Endodermal cell (in vitro differentiated cells): ENCODE results near the gene HHIPL2. TPM values are rescaled to one million over a fixed set of nuclear protein-coding genes. Genes with fewer than 3 reads are reported as not detected.
"Not testable (repeated sequence)": the region's sequence is repeated elsewhere in the genome, so short reads cannot be mapped to it uniquely, and the experiment has no call there.

Experiments
- DNase-seq: peaks from one replicate; pipeline ENCODE4 v3.0.0-alpha.2; 2017
- H3K27ac ChIP-seq: 2 replicates; pipeline ENCODE4 v1.5.1; 2013; ENCODE audit warnings: mild to moderate bottlenecking, low read depth, low read length, moderate library complexity
- H3K27me3 ChIP-seq: 2 replicates; pipeline ENCODE4 v1.6.1; 2013; ENCODE audit warnings: mild to moderate bottlenecking, low read length, moderate library complexity; ENCODE audit not compliant: insufficient read depth, control insufficient read depth, poor library complexity, severe bottlenecking
- H3K36me3 ChIP-seq: 2 replicates; pipeline ENCODE4 v1.7.0; 2013; ENCODE audit warnings: mild to moderate bottlenecking, low read length, moderate library complexity; ENCODE audit not compliant: control insufficient read depth, insufficient read depth
- H3K4me1 ChIP-seq: one replicate; pipeline ENCODE4 v1.7.0; 2013; ENCODE audit warnings: low read length; ENCODE audit not compliant: control insufficient read depth, insufficient read depth
- H3K4me3 ChIP-seq: 2 replicates; pipeline ENCODE4 v1.5.1; 2013; ENCODE audit warnings: mild to moderate bottlenecking, low read length, moderate library complexity
- H3K9ac ChIP-seq: 2 replicates; pipeline ENCODE4 v1.6.1; 2013; ENCODE audit warnings: mild to moderate bottlenecking, low read length, moderate library complexity; ENCODE audit not compliant: poor library complexity, severe bottlenecking; ENCODE audit errors: extremely low read depth
- H3K9me3 ChIP-seq: 2 replicates; pipeline ENCODE4 v1.6.1; 2013; ENCODE audit warnings: mild to moderate bottlenecking, low read length, moderate library complexity; ENCODE audit not compliant: control insufficient read depth
- H3K27ac Mint-ChIP-seq: 2 replicates; pipeline ENCODE4 v1.8.0; 2020; ENCODE audit warnings: mixed read lengths
- H3K27me3 Mint-ChIP-seq: 2 replicates; pipeline ENCODE4 v1.8.0; 2021; ENCODE audit warnings: mild to moderate bottlenecking, mixed read lengths; ENCODE audit not compliant: insufficient read depth
- H3K36me3 Mint-ChIP-seq: 2 replicates; pipeline ENCODE4 v1.8.0; 2020; ENCODE audit warnings: low read depth, mixed read lengths
- H3K4me1 Mint-ChIP-seq: 2 replicates; pipeline ENCODE4 v1.8.0; 2020; ENCODE audit warnings: mixed read lengths
- H3K4me3 Mint-ChIP-seq: 2 replicates; pipeline ENCODE4 v1.8.0; 2020; ENCODE audit warnings: mild to moderate bottlenecking, moderate library complexity, mixed read lengths
- H3K9me3 Mint-ChIP-seq: 2 replicates; pipeline ENCODE4 v1.8.0; 2020; ENCODE audit warnings: mild to moderate bottlenecking, mixed read lengths
- CTCF ChIP-seq: fragments of 200-600 bp; sonication (generic); conservative IDR thresholded peaks from 2 replicates; pipeline ENCODE4 v1.5.0; 2021; ENCODE audit warnings: antibody characterized with exemption, mild to moderate bottlenecking
- WGBS, 2 experiments: methylation state at CpG; one replicate each; pipeline versions ENCODE4 v1.1.5 to v1.1.7; 2013; ENCODE audit warnings: missing lambda C conversion rate in 2 of 2, mixed read lengths in 1 of 2; ENCODE audit not compliant: insufficient coverage in 1 of 2, insufficient read length in 1 of 2; 5-methylcytosine and 5-hydroxymethylcytosine counted together
- total RNA-seq, 2 donors: library from RNA; stranded (reverse); fragmentation: NEBNext Ultra II Directional in 1 of 2; extraction: Animal tissue kit (Norgen Biotek cat#: 25700) in 1 of 2; gene quantifications; 2 replicates in 1 of 2; 3 replicates in 1 of 2; pipeline ENCODE4 v1.2.1, GENCODE V29; 2021

The HHIPL2 gene
- total RNA-seq, 2 donors from 2014 or later, result 0.49 to 1.6 TPM

- Mint-ChIP-seq H3K4me1 (no peaks in the 10 kb centered on the region), H3K27ac (no peak overlapping the region), H3K27me3 (peaks cover 13% of the 10 kb centered on the region), H3K9me3 (peaks cover 6% of the 10 kb centered on the region), H3K36me3 (no peaks in the 10 kb centered on the region), H3K4me3 (no peak overlapping the region)
- Histone ChIP-seq H3K36me3 (no peaks in the 10 kb centered on the region), H3K4me1 (no peaks in the 10 kb centered on the region), H3K4me3 (no peak overlapping the region), H3K27ac (no peak overlapping the region), H3K9ac (no peak overlapping the region), H3K9me3 (no peaks in the 10 kb centered on the region), H3K27me3 (no peaks in the 10 kb centered on the region)
- no peak for DNase-seq
- WGBS, 2 experiments, result 93% methylated on average over 5 to 6 of the region's 7 CpGs
- no peak for TF ChIP-seq CTCF
Observed at GRCh38 chr1:222521299-222522104, 26.4 kb downstream of the HHIPL2 start.

- not testable (repeated sequence) for H3K4me3 Mint-ChIP-seq, H3K27ac ChIP-seq, H3K36me3 ChIP-seq, H3K4me1 Mint-ChIP-seq, H3K27me3 ChIP-seq, H3K4me1 ChIP-seq, H3K36me3 Mint-ChIP-seq, H3K4me3 ChIP-seq, H3K9me3 Mint-ChIP-seq, H3K27me3 Mint-ChIP-seq, H3K27ac Mint-ChIP-seq, H3K9ac ChIP-seq, H3K9me3 ChIP-seq, DNase-seq
- WGBS, 2 experiments, result 98 to 100% methylated on average over 1 to 3 of the region's 5 CpGs
Observed at GRCh38 chr1:222489496-222489895, 58.4 kb downstream of the HHIPL2 start.

GRCh38 chr1:222487774-222488173, 60.1 kb downstream of the HHIPL2 start:
- not testable (repeated sequence) for H3K4me3 ChIP-seq, H3K36me3 Mint-ChIP-seq, H3K27ac Mint-ChIP-seq, H3K9me3 Mint-ChIP-seq, DNase-seq, H3K27me3 ChIP-seq, H3K4me1 Mint-ChIP-seq, H3K27me3 Mint-ChIP-seq, H3K4me1 ChIP-seq, H3K9ac ChIP-seq, H3K4me3 Mint-ChIP-seq, H3K9me3 ChIP-seq, H3K27ac ChIP-seq, H3K36me3 ChIP-seq
- no CpG with 5 or more reads among the region's 27 CpGs for WGBS, 2 experiments

- H3K4me3 ChIP-seq, H3K9me3 Mint-ChIP-seq, H3K36me3 ChIP-seq, H3K27ac Mint-ChIP-seq, H3K27ac ChIP-seq, H3K36me3 Mint-ChIP-seq, H3K9me3 ChIP-seq, H3K4me1 Mint-ChIP-seq, H3K4me1 ChIP-seq, H3K27me3 ChIP-seq, DNase-seq, H3K9ac ChIP-seq, H3K4me3 Mint-ChIP-seq, H3K27me3 Mint-ChIP-seq: not testable (repeated sequence)
- 79% methylated on average over 3 of the region's 4 CpGs; no CpG with 5 or more reads in 1 of the 2 experiments for WGBS, 2 experiments
Observed at GRCh38 chr1:222484005-222484404, 63.9 kb downstream of the HHIPL2 start.

- H3K9ac ChIP-seq, H3K27ac Mint-ChIP-seq, H3K36me3 Mint-ChIP-seq, H3K27me3 ChIP-seq, H3K9me3 Mint-ChIP-seq, H3K27me3 Mint-ChIP-seq, H3K27ac ChIP-seq, H3K4me3 ChIP-seq, H3K36me3 ChIP-seq, H3K4me1 Mint-ChIP-seq, H3K4me1 ChIP-seq, H3K9me3 ChIP-seq, DNase-seq, H3K4me3 Mint-ChIP-seq: not testable (repeated sequence)
- 100% methylated on average over 2 of the region's 7 CpGs; no CpG with 5 or more reads in 1 of the 2 experiments for WGBS, 2 experiments
Observed at GRCh38 chr1:222479567-222479966, 68.3 kb downstream of the HHIPL2 start.
